Fibroblast of lung (primary cell): ENCODE results near the gene BABAM2.
"Not testable (repeated sequence)": the region's sequence is repeated elsewhere in the genome, so short reads cannot be mapped to it uniquely, and the experiment has no call there.

Source experiments
- CTCF ChIP-seq, 2 donors: IDR thresholded peaks in 1 of 2; conservative IDR thresholded peaks in 1 of 2; 1 replicate in 1 of 2; 2 replicates in 1 of 2; pipeline ENCODE4 v1.5.1; 2011 to 2012; ENCODE audit warnings: low read length in 2 of 2, control low read depth in 1 of 2, inconsistent platforms in 1 of 2, low read depth in 1 of 2, mild to moderate bottlenecking in 1 of 2
- EZH2 ChIP-seq: IDR thresholded peaks from 2 replicates; pipeline ENCODE4 v1.5.1; 2012; ENCODE audit warnings: low read length, control low read depth, mild to moderate bottlenecking; ENCODE audit errors: missing control alignments

GRCh38 chr2:27881815-27882583, 8.5 kb upstream of the BABAM2 start:
- not testable (repeated sequence) for TF ChIP-seq CTCF (conservative IDR thresholded peaks at IDR 0.05 in 1 of 2, IDR thresholded peaks at IDR 0.05 in 1 of 2; ENCODE audit: low read depth in 1 of 2, low read length in 2 of 2); EZH2
